H1 (cell line): ENCODE data around the gene TRAK1. TPM values are rescaled to one million over a fixed set of nuclear protein-coding genes. Genes with fewer than 3 reads are reported as not detected.

Experiments
- CTCF ChIA-PET: fragments of 300-600 bp; sonication (Branson Sonifier 250); formaldehyde crosslinking; loops from one replicate; lab custom pipeline; 2021; ENCODE audit not compliant: partially characterized antibody; lab: Charles Lee
- POLR2A ChIA-PET: fragments of 300-600 bp; sonication (Branson Sonifier 250); formaldehyde crosslinking; loops from one replicate; lab custom pipeline; 2021; ENCODE audit warnings: inconsistent platforms; ENCODE audit not compliant: partially characterized antibody; lab: Charles Lee
- DNase-seq, 2 experiments: peaks; one replicate each; pipeline versions ENCODE4 v3.0.0 to v3.0.0-alpha.2; 2010 to 2022; ENCODE audit warnings: low spot score in 2 of 2, low read depth in 1 of 2, mixed read lengths in 1 of 2
- FAIRE-seq: peaks from 2 replicates; lab custom pipeline; 2011; peaks lifted over from hg19 to GRCh38; lab: Jason Lieb, UNC
- H2AFZ ChIP-seq: 2 replicates; pipeline ENCODE4 v1.8.1; 2012; ENCODE audit warnings: low read length, inconsistent platforms
- H2AK5ac ChIP-seq: 2 replicates; pipeline ENCODE4 v1.6.1; 2013; ENCODE audit warnings: low read depth, low read length
- H2BK120ac ChIP-seq: replicated peaks from 2 replicates; pipeline ENCODE3; 2013; ENCODE audit warnings: low read depth, low read length, inconsistent platforms
- H2BK12ac ChIP-seq: 2 replicates; pipeline ENCODE4 v1.6.1; 2013; ENCODE audit warnings: low read depth, low read length
- H2BK15ac ChIP-seq: 2 replicates; pipeline ENCODE4 v1.6.1; 2013; ENCODE audit warnings: low read length
- H2BK20ac ChIP-seq: 2 replicates; pipeline ENCODE4 v1.6.1; 2013; ENCODE audit warnings: low read length
- H2BK5ac ChIP-seq: 2 replicates; pipeline ENCODE4 v1.6.1; 2013; ENCODE audit warnings: low read depth, low read length
- H3K14ac ChIP-seq: 2 replicates; pipeline ENCODE4 v1.6.1; 2013; ENCODE audit warnings: inconsistent platforms; ENCODE audit not compliant: insufficient read length
- H3K18ac ChIP-seq: 2 replicates; pipeline ENCODE4 v1.6.1; 2013; ENCODE audit warnings: low read length; ENCODE audit errors: extremely low read depth
- H3K23ac ChIP-seq: 2 replicates; pipeline ENCODE4 v1.6.1; 2013; ENCODE audit warnings: inconsistent platforms; ENCODE audit not compliant: insufficient read length
- H3K23me2 ChIP-seq: 2 replicates; pipeline ENCODE4 v1.6.1; 2013; ENCODE audit warnings: low read depth, low read length
- H3K27ac ChIP-seq: 2 replicates; pipeline ENCODE4 v1.6.1; 2011; ENCODE audit warnings: low read depth, low read length, inconsistent platforms
- H3K27me3 ChIP-seq, 4 experiments: replicated peaks in 1 of 4; 1 replicate in 1 of 4; 2 replicates in 3 of 4; pipeline versions ENCODE4 v1.6.1 to v1.8.1; 2011 to 2013; ENCODE audit warnings: low read length in 3 of 4, mild to moderate bottlenecking in 3 of 4, inconsistent platforms in 2 of 4, mixed read lengths in 2 of 4, moderate library complexity in 1 of 4; ENCODE audit not compliant: control insufficient read depth in 3 of 4, insufficient read depth in 3 of 4; ENCODE audit errors: extremely low read depth in 1 of 4
- H3K36me3 ChIP-seq, 4 experiments: 2 replicates each; pipeline versions ENCODE4 v1.6.1 to v1.8.1; 2011 to 2013; ENCODE audit warnings: mild to moderate bottlenecking in 4 of 4, low read length in 3 of 4, moderate library complexity in 2 of 4, control low read depth in 1 of 4, inconsistent platforms in 1 of 4; ENCODE audit not compliant: insufficient read depth in 4 of 4, control insufficient read depth in 2 of 4
- H3K4ac ChIP-seq: replicated peaks from 2 replicates; pipeline ENCODE3; 2013; ENCODE audit warnings: low read length, low read depth, mixed read lengths, inconsistent platforms; ENCODE audit not compliant: insufficient read length
- H3K4me1 ChIP-seq, 4 experiments: replicated peaks in 1 of 4; 1 replicate in 1 of 4; 2 replicates in 3 of 4; pipeline versions ENCODE4 v1.6.1 to v1.8.1; 2011 to 2013; ENCODE audit warnings: low read length in 3 of 4, inconsistent platforms in 2 of 4, mixed read lengths in 1 of 4; ENCODE audit not compliant: insufficient read depth in 4 of 4, control insufficient read depth in 3 of 4
- H3K4me2 ChIP-seq, 2 experiments: 2 replicates each; pipeline versions ENCODE4 v1.6.1 to v1.8.1; 2011 to 2013; ENCODE audit warnings: low read depth in 2 of 2, low read length in 2 of 2, control low read depth in 1 of 2, inconsistent platforms in 1 of 2, mild to moderate bottlenecking in 1 of 2; ENCODE audit not compliant: insufficient read depth in 1 of 2
- H3K4me3 ChIP-seq, 4 experiments: fragments of 200-600, 300-600 bp in 1 of 4; sonication (generic), shearing (Covaris generic), sonication (Bioruptor Twin) in 1 of 4; 2 replicates each; pipeline versions ENCODE4 v1.5.1 to v1.8.1; 2011 to 2016; ENCODE audit warnings: low read length in 4 of 4, low read depth in 3 of 4, control low read depth in 2 of 4, inconsistent platforms in 2 of 4, mild to moderate bottlenecking in 2 of 4, mixed read lengths in 1 of 4, moderate library complexity in 1 of 4; ENCODE audit not compliant: insufficient read depth in 2 of 4; ENCODE audit errors: extremely low read depth in 1 of 4
- H3K56ac ChIP-seq: replicated peaks from 2 replicates; pipeline ENCODE3; 2013; ENCODE audit warnings: low read depth, mild to moderate bottlenecking, mixed read lengths, low read length, inconsistent platforms; ENCODE audit not compliant: insufficient read length
- H3K79me1 ChIP-seq: 2 replicates; pipeline ENCODE4 v1.6.1; 2013; ENCODE audit warnings: low read depth, low read length, control low read depth
- H3K79me2 ChIP-seq, 2 experiments: 2 replicates each; pipeline versions ENCODE4 v1.6.1 to v1.8.1; 2012 to 2013; ENCODE audit warnings: low read length in 2 of 2, mild to moderate bottlenecking in 2 of 2, inconsistent platforms in 1 of 2; ENCODE audit not compliant: insufficient read depth in 2 of 2, control insufficient read depth in 1 of 2
- H3K9ac ChIP-seq, 4 experiments: replicated peaks in 1 of 4; 1 replicate in 1 of 4; 2 replicates in 3 of 4; pipeline versions ENCODE4 v1.6.1 to v1.8.1; 2011 to 2013; ENCODE audit warnings: low read depth in 3 of 4, low read length in 3 of 4, control low read depth in 2 of 4, mild to moderate bottlenecking in 2 of 4, moderate library complexity in 2 of 4, inconsistent platforms in 1 of 4; ENCODE audit errors: extremely low read depth in 1 of 4
- H3K9me3 ChIP-seq, 2 experiments: 2 replicates each; pipeline versions ENCODE4 v1.6.1 to v1.8.1; 2012 to 2013; ENCODE audit warnings: mild to moderate bottlenecking in 2 of 2, moderate library complexity in 2 of 2, control low read depth in 1 of 2, inconsistent platforms in 1 of 2, low read depth in 1 of 2, low read length in 1 of 2, mixed read lengths in 1 of 2; ENCODE audit not compliant: insufficient read depth in 2 of 2
- H4K20me1 ChIP-seq, 2 experiments: replicated peaks in 1 of 2; 2 replicates each; pipeline versions ENCODE3 to v1.8.1; 2011 to 2013; ENCODE audit warnings: inconsistent platforms in 2 of 2, low read length in 2 of 2, mild to moderate bottlenecking in 1 of 2; ENCODE audit not compliant: insufficient read depth in 2 of 2, control insufficient read depth in 1 of 2
- H4K5ac ChIP-seq: 2 replicates; pipeline ENCODE4 v1.6.1; 2013; ENCODE audit warnings: low read length, low read depth, mixed read lengths, inconsistent platforms; ENCODE audit not compliant: insufficient read length
- H4K8ac ChIP-seq: 2 replicates; pipeline ENCODE4 v1.8.0; 2013; ENCODE audit warnings: mild to moderate bottlenecking, moderate library complexity, low read length, inconsistent platforms; ENCODE audit not compliant: insufficient read depth; ENCODE audit errors: extremely low read depth
- H4K91ac ChIP-seq: replicated peaks from 2 replicates; pipeline ENCODE3; 2013; ENCODE audit warnings: low read length, mixed read lengths, inconsistent platforms; ENCODE audit not compliant: insufficient read length
- EGR1 ChIP-seq: IDR thresholded peaks from 2 replicates; pipeline ENCODE4 v1.6.1; 2011; ENCODE audit warnings: low read depth, low read length, borderline replicate concordance
- GABPA ChIP-seq: IDR thresholded peaks from 2 replicates; pipeline ENCODE4 v1.6.1; 2011; ENCODE audit warnings: mild to moderate bottlenecking, low read length, moderate library complexity, borderline replicate concordance; ENCODE audit not compliant: insufficient read depth
- NANOG ChIP-seq: IDR thresholded peaks from 2 replicates; pipeline ENCODE4 v1.6.1; 2011; ENCODE audit warnings: low read length, low read depth, mild to moderate bottlenecking, inconsistent platforms; ENCODE audit not compliant: insufficient read depth, poor library complexity, severe bottlenecking
- RAD21 ChIP-seq, 2 experiments: IDR thresholded peaks in 1 of 2; conservative IDR thresholded peaks in 1 of 2; 2 replicates each; pipeline ENCODE4 v1.6.1; 2011; ENCODE audit warnings: low read depth in 2 of 2, low read length in 2 of 2, improper control_type of control experiment in 1 of 2, inconsistent platforms in 1 of 2, mild to moderate bottlenecking in 1 of 2, moderate library complexity in 1 of 2
- SIRT6 ChIP-seq: IDR thresholded peaks from one replicate; pipeline ENCODE4 v1.7.1; 2012; ENCODE audit warnings: low read length, inconsistent platforms
- SP1 ChIP-seq: IDR thresholded peaks from 2 replicates; pipeline ENCODE4 v1.6.1; 2011; ENCODE audit warnings: low read depth, low read length
- SRF ChIP-seq: IDR thresholded peaks from 2 replicates; pipeline ENCODE4 v1.6.1; 2011; ENCODE audit warnings: mild to moderate bottlenecking, low read depth, low read length, moderate library complexity
- WGBS, 2 experiments: shearing (Covaris generic) in 1 of 2; methylation state at CpG; one replicate each; pipeline versions ENCODE4 v1.1.6 to v1.1.7; 2013 to 2015; ENCODE audit warnings: low lambda C conversion rate in 2 of 2, mixed read lengths in 2 of 2, inconsistent platforms in 1 of 2, low coverage in 1 of 2, missing lambda C conversion rate in 1 of 2; ENCODE audit not compliant: insufficient replicate concordance in 2 of 2, insufficient coverage in 1 of 2, insufficient read length in 1 of 2; ENCODE audit errors: extremely low coverage in 1 of 2, missing lambda C conversion rate in 1 of 2; 5-methylcytosine and 5-hydroxymethylcytosine counted together
- polyA plus RNA-seq, 7 experiments: library from polyadenylated mRNA; depleted of rRNA in 3 of 7; stranded (reverse) in 5 of 7; unstranded in 2 of 7; fragments of >200 nt in 5 of 7; fragments of 200-250 nt in 2 of 7; gene quantifications; 1 replicate in 5 of 7; 2 replicates in 1 of 7; 4 replicates in 1 of 7; pipeline versions ENCODE4 v1.2.1 to v1.2.3, GENCODE V29; 2011 to 2013; ENCODE audit warnings: missing spikeins in 2 of 7, mixed read lengths in 2 of 7
- total RNA-seq: library from RNA; stranded (reverse); fragmentation: NEBNext Ultra II Directional; extraction: Animal tissue kit (Norgen Biotek cat#: 25700); gene quantifications from 2 replicates; pipeline ENCODE4 v1.2.1, GENCODE V29; 2021
- TF ChIP-seq, protein P1 (sequence below), 3 experiments: IDR thresholded peaks; 1 replicate in 2 of 3; 2 replicates in 1 of 3; pipeline versions ENCODE4 v1.5.1 to v1.6.1; 2011; ENCODE audit warnings: low read length in 3 of 3, mild to moderate bottlenecking in 3 of 3, inconsistent platforms in 2 of 3, low read depth in 1 of 3, moderate library complexity in 1 of 3; ENCODE audit not compliant: insufficient read depth in 1 of 3; ENCODE audit errors: control extremely low read depth in 1 of 3

TRAK1 gene
- total and polyA plus RNA-seq, 2 of the 8 experiments (the other 6 are each of a cell fraction or from before 2014, with no cell fraction given): 21.3 to 32.7 TPM

GRCh38 chr3:42247576-42248027, 156.4 kb downstream of the TRAK1 start:
- Histone ChIP-seq H2BK120ac (no peak overlapping the region), H3K56ac (no peak overlapping the region), H2BK5ac (no peak overlapping the region), H3K18ac (no peak overlapping the region), H2AK5ac (no peak overlapping the region), H3K79me2 (no peaks in the 10 kb centered on the region), H4K20me1 (no peaks in the 10 kb centered on the region), H4K8ac (no peak overlapping the region), H4K5ac (no peak overlapping the region), H3K4me2 (no peak overlapping the region), H3K36me3 (no peaks in the 10 kb centered on the region), H2AFZ (peak overlapping the region; percentile 45; the same call in 1 of the 2 replicates), H3K14ac (no peak overlapping the region), H3K4me3 (no peak overlapping the region), H2BK20ac (no peak overlapping the region), H3K4me1 (no peaks in the 10 kb centered on the region), H2BK12ac (no peak overlapping the region), H3K27me3 (no peaks in the 10 kb centered on the region), H3K9ac (no peak overlapping the region), H3K4ac (no peak overlapping the region), H4K91ac (no peak overlapping the region), H3K27ac (no peak overlapping the region), H3K9me3 (no peaks in the 10 kb centered on the region), H2BK15ac (no peak overlapping the region), H3K23ac (no peak overlapping the region), H3K79me1 (no peaks in the 10 kb centered on the region), H3K23me2 (no peaks in the 10 kb centered on the region)
- ChIA-PET POLR2A (interaction anchor here (0.9 kb wide), 1 partner anchor 197 kb away, joined by 3 read pairs; no protein-coding TSS in a partner anchor), CTCF (interaction anchor here (0.5 to 7.2 kb wide), 55 partner anchors 9 to 722 kb away, joined by 3 to 193 read pairs (median 4); partner anchors contain the start of genes CCK and VIPR1)
- 16% methylated on average over 9 of the region's 9 CpGs; no CpG with 5 or more reads in 1 of the 2 experiments for WGBS, 2 experiments
- peak in 1 of 2 experiments; percentile 84 for DNase-seq
- TF ChIP-seq, protein P1, sequence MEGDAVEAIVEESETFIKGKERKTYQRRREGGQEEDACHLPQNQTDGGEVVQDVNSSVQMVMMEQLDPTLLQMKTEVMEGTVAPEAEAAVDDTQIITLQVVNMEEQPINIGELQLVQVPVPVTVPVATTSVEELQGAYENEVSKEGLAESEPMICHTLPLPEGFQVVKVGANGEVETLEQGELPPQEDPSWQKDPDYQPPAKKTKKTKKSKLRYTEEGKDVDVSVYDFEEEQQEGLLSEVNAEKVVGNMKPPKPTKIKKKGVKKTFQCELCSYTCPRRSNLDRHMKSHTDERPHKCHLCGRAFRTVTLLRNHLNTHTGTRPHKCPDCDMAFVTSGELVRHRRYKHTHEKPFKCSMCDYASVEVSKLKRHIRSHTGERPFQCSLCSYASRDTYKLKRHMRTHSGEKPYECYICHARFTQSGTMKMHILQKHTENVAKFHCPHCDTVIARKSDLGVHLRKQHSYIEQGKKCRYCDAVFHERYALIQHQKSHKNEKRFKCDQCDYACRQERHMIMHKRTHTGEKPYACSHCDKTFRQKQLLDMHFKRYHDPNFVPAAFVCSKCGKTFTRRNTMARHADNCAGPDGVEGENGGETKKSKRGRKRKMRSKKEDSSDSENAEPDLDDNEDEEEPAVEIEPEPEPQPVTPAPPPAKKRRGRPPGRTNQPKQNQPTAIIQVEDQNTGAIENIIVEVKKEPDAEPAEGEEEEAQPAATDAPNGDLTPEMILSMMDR (IDR thresholded peaks at IDR 0.05; ENCODE audit: control extremely low read depth in 1 of 3, insufficient read depth in 1 of 3, low read depth in 1 of 3, low read length in 3 of 3): peak; percentile 18 to 94 (median 64)
- TF ChIP-seq RAD21 (IDR thresholded peaks at IDR 0.05 in 1 of 2, conservative IDR thresholded peaks at IDR 0.05 in 1 of 2; ENCODE audit: low read depth in 2 of 2, low read length in 2 of 2) (peak; percentile 96 to 98), SP1 (no peak), GABPA (no peak), SRF (no peak), EGR1 (no peak), SIRT6 (no peak), NANOG (no peak)
- FAIRE-seq: peak; percentile 81
